Left cardiac atrium (tissue), 4 donors: ENCODE measurements around the gene OSBPL3. TPM values are rescaled to one million over a fixed set of nuclear protein-coding genes. Genes with fewer than 3 reads are reported as not detected.
A peak's percentile ranks its signal among the peaks of the same experiment; 100 is the strongest.

Experiments
- ATAC-seq, 2 donors: fragments of 200-7000 bp; cut with Tn5 transposase; one replicate each; pipeline ENCODE4 v1.9.1; 2020; ENCODE audit warnings: mild to moderate bottlenecking in 2 of 2, moderate library complexity in 2 of 2
- DNase-seq: peaks from one replicate; pipeline ENCODE4 v3.0.0-alpha.2; 2020
- intact Hi-C, 2 donors: fragments of 100-400 bp; cut with DNase I; formaldehyde crosslinking; loops; one replicate each; pipeline versions ENCODE4 v1.14.1 to v1.15.1; 2022 to 2023
- total RNA-seq, 2 donors: library from RNA; stranded (reverse); fragmentation: NEBNext Ultra II Directional; extraction: Animal tissue kit (Norgen Biotek cat#: 25700); gene quantifications; one replicate each; pipeline ENCODE4 v1.2.1, GENCODE V29; 2021
- donor health status: DM: no; HTN: yes; CAD: no.
- donor health status: DM: no; HTN: yes; CAD: no; lungs with severe emphysema.
- donor health status: DM: yes; HTN: yes; CAD: no.
- donor health status: Dilated cardiomyopathy.

Gene OSBPL3
- total RNA-seq, 2 donors from 2014 or later: 8.8 to 10.0 TPM

- intact Hi-C loops: loop anchor here in 1 of 2 donors (5.0 kb wide), 2 partner anchors 84 to 166 kb away; no protein-coding TSS in a partner anchor
- no peak for DNase-seq
These were observed 2.9 kb upstream of the OSBPL3 start for GRCh38 chr7:24982917-24983316.

DNA sequence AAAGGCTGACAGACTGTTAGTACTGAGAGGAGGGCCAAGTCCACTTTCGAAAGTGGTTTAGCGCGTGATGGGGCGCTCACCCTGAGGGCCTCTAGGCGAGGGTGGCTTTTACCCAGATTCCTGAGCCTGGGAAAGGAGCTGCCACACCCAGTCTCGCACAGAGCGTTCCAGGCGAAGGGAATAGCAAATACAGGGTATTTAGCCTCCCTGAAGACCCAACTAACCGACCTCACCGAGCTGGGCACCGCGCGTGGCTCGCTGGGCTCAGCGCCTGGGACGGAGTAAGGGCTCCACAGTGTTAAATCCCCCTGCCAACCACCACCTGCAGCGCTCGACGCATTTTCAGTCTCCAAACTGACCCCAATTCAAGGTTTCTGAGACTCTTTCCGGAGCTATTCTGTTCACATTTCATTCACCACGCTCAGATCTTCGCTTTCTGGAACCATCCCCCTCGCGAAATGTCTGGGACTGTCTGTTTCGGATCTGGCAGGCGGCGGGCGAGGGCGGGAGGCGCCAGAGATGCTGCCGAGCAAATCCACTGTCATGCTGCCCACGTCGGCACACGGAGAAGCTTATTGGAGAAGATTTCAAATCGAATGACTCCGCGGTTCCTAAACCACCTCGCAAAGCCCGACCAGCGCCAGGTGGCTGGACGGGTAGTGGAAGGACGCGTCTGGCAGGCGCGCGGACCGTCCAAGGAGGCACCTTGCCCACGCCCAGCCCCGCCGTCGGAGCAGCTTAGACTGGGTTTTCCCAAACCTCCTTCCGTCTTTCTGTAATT, 1.4 kb upstream of the OSBPL3 start:
- ATAC-seq: peak in 1 of 2 donors; percentile 8
- DNase-seq: peak; percentile 70
- intact Hi-C loops: loop anchor here (2.0 to 5.0 kb wide), 3 partner anchors 86 to 164 kb away; no protein-coding TSS in a partner anchor

More at GRCh38 chr7:24982917-24983316, 2.9 kb upstream of the OSBPL3 start:
- ATAC-seq: no peak

GRCh38 chr7:24980534-24981170, 674 bp upstream of the OSBPL3 start:
- peak in 1 of 2 donors; percentile 26 for ATAC-seq
- intact Hi-C loops: loop anchor here (2.0 to 5.0 kb wide), 3 partner anchors 87 to 163 kb away; no protein-coding TSS in a partner anchor
- DNase-seq: peak; percentile 30

- intact Hi-C loops: loop anchor here in 1 of 2 donors (5.0 kb wide), 1 partner anchor 157 kb away; no protein-coding TSS in a partner anchor
- ATAC-seq (peak; percentile 58 to 65), DNase-seq (peak; percentile 73)
These were observed 512 bp downstream of the OSBPL3 start for GRCh38 chr7:24979470-24979862.

DNA sequence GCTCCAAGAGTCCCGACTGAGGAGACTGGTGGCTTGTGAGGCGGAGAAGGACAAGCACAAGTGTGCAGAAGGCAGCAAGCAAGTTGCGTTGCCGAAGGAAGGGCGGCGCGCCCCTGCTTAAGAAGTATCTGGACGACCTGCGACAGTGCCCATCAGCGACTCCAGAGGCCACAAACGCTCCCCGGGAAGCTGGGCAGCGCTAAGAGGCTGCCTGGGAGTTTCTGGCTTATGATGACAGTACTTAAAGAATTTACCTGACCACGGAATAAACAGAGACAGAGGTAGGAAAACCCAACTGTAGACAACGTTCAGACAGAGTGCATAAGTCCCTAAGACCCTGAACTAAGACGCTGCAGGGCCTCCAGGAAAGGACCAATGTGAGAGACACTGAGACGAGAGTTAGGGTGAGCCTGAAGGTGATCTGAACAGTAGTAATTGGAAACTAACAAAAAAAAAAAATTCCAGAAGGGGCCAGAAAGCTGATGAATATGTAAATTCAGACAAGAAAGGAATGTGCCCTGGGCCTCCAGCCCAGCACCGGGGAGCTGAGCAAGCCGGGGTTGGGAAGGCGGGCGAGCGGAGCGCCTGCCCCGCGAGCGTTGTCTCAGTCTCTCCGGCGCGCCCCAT, 1.0 kb downstream of the OSBPL3 start:
- DNase-seq: no peak
- intact Hi-C loops: loop anchor here in 1 of 2 donors (5.0 kb wide), 1 partner anchor 157 kb away; no protein-coding TSS in a partner anchor
- no peak for ATAC-seq

- no peak for DNase-seq
- intact Hi-C loops: loop anchor here in 1 of 2 donors (5.0 kb wide), 1 partner anchor 153 kb away; no protein-coding TSS in a partner anchor
- ATAC-seq: no peak
These were observed 4.2 kb downstream of the OSBPL3 start for GRCh38 chr7:24975644-24976260.

- DNase-seq: no peak
- intact Hi-C loops: loop anchor here in 1 of 2 donors (5.0 kb wide), 1 partner anchor 153 kb away; no protein-coding TSS in a partner anchor
- no peak for ATAC-seq
These were observed 4.8 kb downstream of the OSBPL3 start for GRCh38 chr7:24975172-24975571.

GRCh38 chr7:24974026-24974832, 5.7 kb downstream of the OSBPL3 start:
- intact Hi-C loops: loop anchor here in 1 of 2 donors (5.0 kb wide), 1 partner anchor 77 kb away; no protein-coding TSS in a partner anchor
- DNase-seq (no peak), ATAC-seq (no peak)

GRCh38 chr7:24972991-24973390, 7.0 kb downstream of the OSBPL3 start:
- intact Hi-C loops: loop anchor here in 1 of 2 donors (5.0 kb wide), 1 partner anchor 76 kb away; no protein-coding TSS in a partner anchor
- no peak for ATAC-seq
- no peak for DNase-seq

DNA sequence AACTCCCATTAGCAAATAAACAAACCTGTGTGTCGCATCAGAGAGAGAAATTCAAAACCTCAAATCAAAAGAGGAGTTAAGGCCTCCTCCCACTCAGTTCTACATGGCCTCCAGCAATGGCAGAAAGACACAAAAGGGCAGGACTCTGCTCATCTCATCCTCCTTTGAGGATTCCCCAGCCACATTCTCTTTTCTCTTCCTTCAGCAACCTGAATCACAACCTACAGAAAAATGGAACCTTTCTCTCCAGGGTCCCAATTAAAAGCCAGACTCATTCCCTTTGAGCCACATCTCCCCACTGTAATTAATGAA, 7.9 kb downstream of the OSBPL3 start:
- intact Hi-C loops: loop anchor here in 1 of 2 donors (5.0 kb wide), 1 partner anchor 75 kb away; no protein-coding TSS in a partner anchor
- ATAC-seq: no peak
- no peak for DNase-seq

- intact Hi-C loops: loop anchor here in 1 of 2 donors (5.0 kb wide), 1 partner anchor 74 kb away; no protein-coding TSS in a partner anchor
- ATAC-seq: peak in 1 of 2 donors; percentile 74
- DNase-seq: no peak
These were observed 8.4 kb downstream of the OSBPL3 start for GRCh38 chr7:24971333-24972165.

GRCh38 chr7:24970676-24971075, 9.3 kb downstream of the OSBPL3 start:
- intact Hi-C loops: loop anchor here in 1 of 2 donors (5.0 kb wide), 1 partner anchor 73 kb away; no protein-coding TSS in a partner anchor
- no peak for ATAC-seq
- no peak for DNase-seq

GRCh38 chr7:24968165-24968564, 11.8 kb downstream of the OSBPL3 start:
- ATAC-seq: no peak
- no peak for DNase-seq
- intact Hi-C loops: no loop called here

DNA sequence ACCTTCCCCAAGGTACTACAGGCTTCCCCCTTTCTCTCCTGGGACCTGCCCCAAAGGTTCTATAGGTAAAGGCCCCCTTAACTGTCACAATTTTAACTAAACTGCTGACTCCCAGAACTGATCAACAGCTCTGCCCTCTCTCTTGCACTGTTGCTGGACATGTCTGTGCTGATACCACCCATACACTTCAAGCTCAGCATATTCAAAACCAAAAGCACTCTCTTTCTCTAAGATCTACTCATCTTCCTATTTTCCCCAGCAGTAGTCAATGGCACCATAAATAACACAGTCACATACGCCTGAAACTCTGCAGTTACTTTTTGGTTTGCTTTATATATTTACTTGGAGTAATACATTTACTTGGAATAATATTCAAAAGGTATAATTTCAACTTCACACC, 12.3 kb downstream of the OSBPL3 start:
- ATAC-seq (no peak), DNase-seq (no peak)
- intact Hi-C loops: no loop called here

DNA sequence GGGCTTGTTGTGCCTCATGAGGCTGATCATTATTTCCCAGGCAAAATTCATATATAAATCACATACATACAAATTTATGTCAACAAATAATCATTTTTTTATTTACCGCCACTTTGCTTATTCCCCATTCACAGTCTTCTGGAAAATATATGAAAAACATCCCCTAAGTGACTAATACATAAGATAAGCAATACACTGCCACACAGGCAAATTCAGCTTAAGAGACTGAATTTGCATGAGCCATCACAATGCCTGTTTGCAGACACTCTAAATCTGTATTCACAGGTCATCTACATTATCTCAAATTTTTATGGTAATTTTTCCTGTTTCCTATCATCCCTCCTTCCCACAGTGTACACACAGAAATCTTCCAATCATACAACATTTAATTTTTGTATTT, 13.2 kb downstream of the OSBPL3 start:
- no peak for ATAC-seq
- intact Hi-C loops: no loop called here
- no peak for DNase-seq

DNA sequence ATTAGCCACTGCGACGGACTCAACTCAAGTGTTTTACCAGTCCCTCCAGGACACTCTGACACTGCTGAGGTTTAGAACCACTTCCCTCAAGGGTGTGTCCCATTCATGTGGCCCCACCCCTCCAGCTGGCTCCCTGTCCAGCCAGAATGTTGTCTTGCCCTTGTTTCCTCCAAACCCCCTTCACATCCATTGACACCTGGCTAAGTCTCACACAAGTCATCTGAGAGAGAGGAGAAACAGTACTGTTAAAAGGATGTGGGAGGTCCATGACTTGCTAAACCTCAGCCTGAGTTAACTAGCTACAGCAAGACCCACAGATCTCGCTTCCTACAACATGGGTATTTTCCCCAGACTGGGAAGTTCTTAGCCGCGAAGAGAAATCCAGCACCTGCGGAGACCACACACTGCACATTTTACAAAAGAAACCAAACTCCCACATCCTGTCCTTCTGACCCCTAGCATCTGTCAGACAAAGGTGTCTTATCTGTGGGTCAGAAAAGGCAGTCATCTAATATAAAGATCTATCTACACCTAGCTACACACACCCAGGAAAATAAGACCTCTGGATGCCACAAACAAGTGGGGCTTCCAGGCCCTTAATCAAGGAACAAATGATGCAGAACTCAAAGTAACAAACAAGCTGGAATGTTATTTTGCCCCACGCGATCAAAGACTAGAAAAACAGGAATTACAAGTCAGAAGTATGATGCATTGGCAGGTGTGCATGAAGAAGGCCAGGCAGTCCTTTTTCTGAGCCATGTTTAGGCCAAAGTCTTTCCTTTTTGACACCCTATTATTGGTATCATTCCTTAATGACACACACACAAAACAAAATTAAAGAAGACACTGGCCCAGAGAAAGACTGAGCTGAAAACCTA, 13.9 kb downstream of the OSBPL3 start:
- intact Hi-C loops: no loop called here
- DNase-seq: peak; percentile 25
- ATAC-seq: peak; percentile 33 to 34
